ENCODE results near the gene ELSPBP1. TPM values are rescaled to one million over a fixed set of nuclear protein-coding genes. Genes with fewer than 3 reads are reported as not detected.

ELSPBP1 gene
- total RNA-seq, 2 experiments from 2014 or later = not detected

GRCh38 chr19:48010932-48011758 is 16.7 kb downstream of the ELSPBP1 start:
- intact Hi-C loops (cut with DNase I, micrococcal nuclease) = no loop called here
- Mint-ChIP-seq H3K27me3 (peaks cover 20% of the 10 kb centered on the region), H3K36me3 (ENCODE audit: low read depth) (no peaks in the 10 kb centered on the region), H3K4me1 (no peaks in the 10 kb centered on the region), H3K9me3 (ENCODE audit: low read depth) (no peaks in the 10 kb centered on the region), H3K4me3 (no peak overlapping the region), H3K27ac (no peak overlapping the region)
- DNase-seq = no peak
- CTCF ChIA-PET = no interaction called here
- POLR2A ChIA-PET = no interaction called here
- no peak for ATAC-seq

GRCh38 chr19:48020686-48021085 is 26.3 kb downstream of the ELSPBP1 start:
- Mint-ChIP-seq H3K4me3 (no peak overlapping the region), H3K27me3 (peaks cover 44% of the 10 kb centered on the region), H3K36me3 (ENCODE audit: low read depth) (no peaks in the 10 kb centered on the region), H3K4me1 (no peaks in the 10 kb centered on the region), H3K27ac (no peak overlapping the region), H3K9me3 (ENCODE audit: low read depth) (no peaks in the 10 kb centered on the region)
- DNase-seq (no peak), ATAC-seq (no peak)
- ChIA-PET POLR2A (no interaction called here), CTCF (no interaction called here)
- intact Hi-C loops (cut with DNase I, micrococcal nuclease) = no loop called here

GRCh38 chr19:48023011-48023410 is 28.6 kb downstream of the ELSPBP1 start:
- ChIA-PET CTCF (no interaction called here), POLR2A (no interaction called here)
- no peak overlapping the region for H3K4me3 Mint-ChIP-seq
- H3K27ac Mint-ChIP-seq = no peak overlapping the region
- H3K27me3 Mint-ChIP-seq = peaks cover 38% of the 10 kb centered on the region
- DNase-seq (no peak), ATAC-seq (no peak)
- H3K9me3 Mint-ChIP-seq (ENCODE audit: low read depth) = no peaks in the 10 kb centered on the region
- H3K36me3 Mint-ChIP-seq (ENCODE audit: low read depth) = no peaks in the 10 kb centered on the region
- H3K4me1 Mint-ChIP-seq = no peaks in the 10 kb centered on the region
- intact Hi-C loops (cut with DNase I, micrococcal nuclease) = no loop called here

GRCh38 chr19:48023518-48023917 is 29.1 kb downstream of the ELSPBP1 start:
- Mint-ChIP-seq H3K36me3 (ENCODE audit: low read depth) (no peaks in the 10 kb centered on the region), H3K27ac (no peak overlapping the region), H3K4me3 (no peak overlapping the region), H3K27me3 (peaks cover 36% of the 10 kb centered on the region), H3K9me3 (ENCODE audit: low read depth) (no peaks in the 10 kb centered on the region), H3K4me1 (no peaks in the 10 kb centered on the region)
- ATAC-seq = no peak
- CTCF ChIA-PET = no interaction called here
- no peak for DNase-seq
- POLR2A ChIA-PET = no interaction called here
- intact Hi-C loops (cut with DNase I, micrococcal nuclease) = no loop called here

- Mint-ChIP-seq H3K27me3 (peaks cover 37% of the 10 kb centered on the region), H3K4me3 (no peak overlapping the region), H3K9me3 (ENCODE audit: low read depth) (no peaks in the 10 kb centered on the region), H3K27ac (no peak overlapping the region), H3K4me1 (no peaks in the 10 kb centered on the region), H3K36me3 (ENCODE audit: low read depth) (no peaks in the 10 kb centered on the region)
- DNase-seq = no peak
- no peak for ATAC-seq
- POLR2A ChIA-PET = no interaction called here
- intact Hi-C loops (cut with DNase I, micrococcal nuclease) = no loop called here
- CTCF ChIA-PET = interaction anchor here (0.7 to 1.6 kb wide), 2 partner anchors 14 to 20 kb away, joined by 3 to 4 read pairs; no protein-coding TSS in a partner anchor
Measured at GRCh38 chr19:48025480-48025879, 31.0 kb downstream of the ELSPBP1 start.

- Mint-ChIP-seq H3K4me3 (no peak overlapping the region), H3K4me1 (no peaks in the 10 kb centered on the region), H3K27me3 (peaks cover 33% of the 10 kb centered on the region), H3K9me3 (ENCODE audit: low read depth) (no peaks in the 10 kb centered on the region), H3K27ac (no peak overlapping the region), H3K36me3 (ENCODE audit: low read depth) (no peaks in the 10 kb centered on the region)
- intact Hi-C loops (cut with DNase I, micrococcal nuclease) = no loop called here
- POLR2A ChIA-PET = no interaction called here
- CTCF ChIA-PET = no interaction called here
- DNase-seq (no peak), ATAC-seq (no peak)
Measured at GRCh38 chr19:48029431-48029830, 35.0 kb downstream of the ELSPBP1 start.

- CTCF ChIA-PET = no interaction called here
- intact Hi-C loops (cut with DNase I, micrococcal nuclease) = no loop called here
- H3K36me3 Mint-ChIP-seq (ENCODE audit: low read depth) = no peaks in the 10 kb centered on the region
- no peaks in the 10 kb centered on the region for H3K4me1 Mint-ChIP-seq
- no peak for DNase-seq
- H3K4me3 Mint-ChIP-seq = no peak overlapping the region
- peaks cover 31% of the 10 kb centered on the region for H3K27me3 Mint-ChIP-seq
- no peak overlapping the region for H3K27ac Mint-ChIP-seq
- no peak for ATAC-seq
- no peaks in the 10 kb centered on the region for H3K9me3 Mint-ChIP-seq (ENCODE audit: low read depth)
- POLR2A ChIA-PET = interaction anchor here (0.7 kb wide), 1 partner anchor 41 kb away, joined by 3 read pairs; no protein-coding TSS in a partner anchor
Measured at GRCh38 chr19:48030073-48030472, 35.6 kb downstream of the ELSPBP1 start.

GRCh38 chr19:48033604-48034003 is 39.2 kb downstream of the ELSPBP1 start:
- POLR2A ChIA-PET = no interaction called here
- intact Hi-C loops (cut with DNase I, micrococcal nuclease) = no loop called here
- H3K4me3 Mint-ChIP-seq = no peak overlapping the region
- H3K27me3 Mint-ChIP-seq = peaks cover 29% of the 10 kb centered on the region
- ATAC-seq (no peak), DNase-seq (no peak)
- CTCF ChIA-PET = interaction anchor here (0.8 kb wide), 1 partner anchor 1125 kb away, joined by 3 read pairs; no protein-coding TSS in a partner anchor
- no peaks in the 10 kb centered on the region for H3K4me1 Mint-ChIP-seq
- H3K36me3 Mint-ChIP-seq (ENCODE audit: low read depth) = no peaks in the 10 kb centered on the region
- peaks cover 7% of the 10 kb centered on the region for H3K9me3 Mint-ChIP-seq (ENCODE audit: low read depth)
- no peak overlapping the region for H3K27ac Mint-ChIP-seq

- no peak for DNase-seq
- no peaks in the 10 kb centered on the region for H3K4me1 Mint-ChIP-seq
- H3K27me3 Mint-ChIP-seq = peaks cover 41% of the 10 kb centered on the region
- H3K4me3 Mint-ChIP-seq = no peak overlapping the region
- H3K27ac Mint-ChIP-seq = no peak overlapping the region
- no peak for ATAC-seq
- peaks cover 7% of the 10 kb centered on the region for H3K9me3 Mint-ChIP-seq (ENCODE audit: low read depth)
- H3K36me3 Mint-ChIP-seq (ENCODE audit: low read depth) = no peaks in the 10 kb centered on the region
- ChIA-PET CTCF (no interaction called here), POLR2A (no interaction called here)
- intact Hi-C loops (cut with DNase I, micrococcal nuclease) = no loop called here
Measured at GRCh38 chr19:48036765-48037164, 42.3 kb downstream of the ELSPBP1 start.

GRCh38 chr19:48041877-48042580 is 47.6 kb downstream of the ELSPBP1 start:
- DNase-seq = no peak
- intact Hi-C loops (cut with DNase I, micrococcal nuclease) = no loop called here
- Mint-ChIP-seq H3K4me1 (no peaks in the 10 kb centered on the region), H3K4me3 (no peak overlapping the region), H3K9me3 (ENCODE audit: low read depth) (peaks cover 2% of the 10 kb centered on the region), H3K36me3 (ENCODE audit: low read depth) (no peaks in the 10 kb centered on the region), H3K27me3 (peaks cover 32% of the 10 kb centered on the region), H3K27ac (no peak overlapping the region)
- ChIA-PET CTCF (interaction anchor here (0.6 kb wide), 1 partner anchor 15 kb away, joined by 5 read pairs; no protein-coding TSS in a partner anchor), POLR2A (no interaction called here)
- ATAC-seq = no peak

GRCh38 chr19:48043675-48044258 is 49.3 kb downstream of the ELSPBP1 start, which contains the start of gene CABP5:
Gene CABP5, minus strand, starts transcription at chr19:48044079. Its CDS starts 157 bp downstream, at chr19:48043922.
- no peak for ATAC-seq
- Mint-ChIP-seq H3K4me1 (no peaks in the 10 kb centered on the region), H3K27me3 (peaks cover 31% of the 10 kb centered on the region), H3K9me3 (ENCODE audit: low read depth) (peaks cover 2% of the 10 kb centered on the region), H3K4me3 (no peak within 1 kb of the TSS), H3K36me3 (ENCODE audit: low read depth) (no peaks in the 10 kb centered on the region), H3K27ac (no peak within 1 kb of the TSS)
- CTCF ChIA-PET = no interaction called here
- POLR2A ChIA-PET = no interaction called here
- intact Hi-C loops (cut with DNase I, micrococcal nuclease) = no loop called here
- no peak for DNase-seq

GRCh38 chr19:48044561-48044960 is 50.1 kb downstream of the ELSPBP1 start:
- H3K36me3 Mint-ChIP-seq (ENCODE audit: low read depth) = no peaks in the 10 kb centered on the region
- no peak overlapping the region for H3K4me3 Mint-ChIP-seq
- ChIA-PET POLR2A (interaction anchor here (0.6 kb wide), 1 partner anchor 159 kb away, joined by 3 read pairs; no protein-coding TSS in a partner anchor), CTCF (no interaction called here)
- peaks cover 25% of the 10 kb centered on the region for H3K27me3 Mint-ChIP-seq
- no peak for ATAC-seq
- no peak overlapping the region for H3K27ac Mint-ChIP-seq
- DNase-seq = no peak
- no peaks in the 10 kb centered on the region for H3K4me1 Mint-ChIP-seq
- intact Hi-C loops (cut with DNase I, micrococcal nuclease) = no loop called here
- peaks cover 2% of the 10 kb centered on the region for H3K9me3 Mint-ChIP-seq (ENCODE audit: low read depth)
